Hindlimb muscle (tissue), 1 donor: ENCODE data around the gene SCNN1G. TPM values are rescaled to one million over a fixed set of nuclear protein-coding genes. Genes with fewer than 3 reads are reported as not detected.
"Not testable (repeated sequence)": the region's sequence is repeated elsewhere in the genome, so short reads cannot be mapped to it uniquely, and the experiment has no call there.

Experiments
- DNase-seq: peaks from one replicate; pipeline ENCODE4 v3.0.0-alpha.2; 2013
- polyA plus RNA-seq: library from polyadenylated mRNA; unstranded; fragments of 120-200 nt; gene quantifications from one replicate; pipeline ENCODE4 v1.2.1, GENCODE V29; 2013; ENCODE audit not compliant: insufficient read length

Gene SCNN1G
- not detected for polyA plus RNA-seq

- no peak for DNase-seq
These were observed at the start of gene SCNN1G for GRCh38 chr16:23182679-23183542. Gene SCNN1G (plus strand): TSS chr16:23182745. CDS start chr16:23186272, 3,527 bp downstream.

GRCh38 chr16:23132775-23133463, 49.6 kb upstream of the SCNN1G start:
- DNase-seq = peak; percentile 26

GRCh38 chr16:23134274-23134673, 48.3 kb upstream of the SCNN1G start:
- DNase-seq = no peak

- DNase-seq = no peak
These were observed 45.3 kb upstream of the SCNN1G start for GRCh38 chr16:23137256-23137655.

GRCh38 chr16:23137818-23138217, 44.7 kb upstream of the SCNN1G start:
- no peak for DNase-seq

GRCh38 chr16:23140107-23140506, 42.4 kb upstream of the SCNN1G start:
- no peak for DNase-seq

GRCh38 chr16:23141033-23141432, 41.5 kb upstream of the SCNN1G start:
- DNase-seq = no peak

GRCh38 chr16:23141500-23141899, 41.0 kb upstream of the SCNN1G start:
- DNase-seq = no peak

GRCh38 chr16:23141959-23142740, 40.4 kb upstream of the SCNN1G start:
- DNase-seq = no peak

GRCh38 chr16:23143391-23143790, 39.2 kb upstream of the SCNN1G start:
- DNase-seq = no peak

- not testable (repeated sequence) for DNase-seq
These were observed 38.2 kb upstream of the SCNN1G start for GRCh38 chr16:23144393-23144792.

GRCh38 chr16:23145186-23145585, 37.4 kb upstream of the SCNN1G start:
- DNase-seq = no peak

GRCh38 chr16:23145608-23146007, 36.9 kb upstream of the SCNN1G start:
- DNase-seq = no peak

- no peak for DNase-seq
These were observed 35.5 kb upstream of the SCNN1G start for GRCh38 chr16:23146877-23147601.

GRCh38 chr16:23147666-23148065, 34.9 kb upstream of the SCNN1G start:
- DNase-seq = no peak

GRCh38 chr16:23148166-23148512, 34.4 kb upstream of the SCNN1G start:
- DNase-seq = no peak

GRCh38 chr16:23148513-23149266, 33.9 kb upstream of the SCNN1G start:
- DNase-seq = peak; percentile 57

- peak; percentile 96 for DNase-seq
These were observed 33.1 kb upstream of the SCNN1G start, which contains the start of gene USP31 for GRCh38 chr16:23149267-23149992. Gene USP31 (minus strand): TSS chr16:23149452. CDS start chr16:23149270, 182 bp downstream.

- DNase-seq = no peak
These were observed 32.6 kb upstream of the SCNN1G start for GRCh38 chr16:23149993-23150364.

- DNase-seq = no peak
These were observed 30.0 kb upstream of the SCNN1G start for GRCh38 chr16:23152386-23153178.
